Upper lobe of left lung (tissue), 4 donors: Measurements from ENCODE around the gene MTREX.

Experiments used
- CTCF ChIP-seq, 6 experiments: fragments of 450-650 bp in 4 of 6; fragments of 200-600 bp in 2 of 6; sonication (generic) in 2 of 6; IDR thresholded peaks; one replicate each; pipeline ENCODE4 v1.5.1; 2016 to 2019; ENCODE audit warnings: antibody characterized with exemption in 6 of 6
- EP300 ChIP-seq, 4 donors: sonication (generic); formaldehyde crosslinking; IDR thresholded peaks; one replicate each; pipeline ENCODE4 v1.5.1; 2017; ENCODE audit warnings: antibody characterized with exemption in 4 of 4, control low read depth in 2 of 4
- POLR2AphosphoS5 ChIP-seq, 2 donors: sonication (generic); formaldehyde crosslinking; IDR thresholded peaks; one replicate each; pipeline ENCODE4 v1.5.1; 2017; ENCODE audit warnings: antibody characterized with exemption in 2 of 2

GRCh38 chr5:55347786-55348185 lies 40.0 kb downstream of the MTREX start:
- TF ChIP-seq EP300 (IDR thresholded peaks at IDR 0.05) = no peak
- no peak for TF ChIP-seq CTCF (IDR thresholded peaks at IDR 0.05)
- TF ChIP-seq POLR2AphosphoS5 (IDR thresholded peaks at IDR 0.05) = no peak
